SK-N-MC (cell line): ENCODE data around the gene FDX2.

Source experiments
- EZH2 ChIP-seq: fragments of 200-600 bp; sonication (generic); IDR thresholded peaks from one replicate; pipeline ENCODE4 v1.6.1; 2017; ENCODE audit warnings: antibody characterized with exemption
- FOXP2 ChIP-seq: optimal IDR thresholded peaks from 2 replicates; pipeline ENCODE3; 2011; ENCODE audit warnings: mild to moderate bottlenecking, moderate library complexity; ENCODE audit not compliant: insufficient read depth; ENCODE audit errors: extremely low read length, control extremely low read depth
- POLR2AphosphoS5 ChIP-seq: IDR thresholded peaks from 2 replicates; pipeline ENCODE4 v1.6.1; 2012; ENCODE audit warnings: mild to moderate bottlenecking, low read depth, low read length, borderline replicate concordance

DNA sequence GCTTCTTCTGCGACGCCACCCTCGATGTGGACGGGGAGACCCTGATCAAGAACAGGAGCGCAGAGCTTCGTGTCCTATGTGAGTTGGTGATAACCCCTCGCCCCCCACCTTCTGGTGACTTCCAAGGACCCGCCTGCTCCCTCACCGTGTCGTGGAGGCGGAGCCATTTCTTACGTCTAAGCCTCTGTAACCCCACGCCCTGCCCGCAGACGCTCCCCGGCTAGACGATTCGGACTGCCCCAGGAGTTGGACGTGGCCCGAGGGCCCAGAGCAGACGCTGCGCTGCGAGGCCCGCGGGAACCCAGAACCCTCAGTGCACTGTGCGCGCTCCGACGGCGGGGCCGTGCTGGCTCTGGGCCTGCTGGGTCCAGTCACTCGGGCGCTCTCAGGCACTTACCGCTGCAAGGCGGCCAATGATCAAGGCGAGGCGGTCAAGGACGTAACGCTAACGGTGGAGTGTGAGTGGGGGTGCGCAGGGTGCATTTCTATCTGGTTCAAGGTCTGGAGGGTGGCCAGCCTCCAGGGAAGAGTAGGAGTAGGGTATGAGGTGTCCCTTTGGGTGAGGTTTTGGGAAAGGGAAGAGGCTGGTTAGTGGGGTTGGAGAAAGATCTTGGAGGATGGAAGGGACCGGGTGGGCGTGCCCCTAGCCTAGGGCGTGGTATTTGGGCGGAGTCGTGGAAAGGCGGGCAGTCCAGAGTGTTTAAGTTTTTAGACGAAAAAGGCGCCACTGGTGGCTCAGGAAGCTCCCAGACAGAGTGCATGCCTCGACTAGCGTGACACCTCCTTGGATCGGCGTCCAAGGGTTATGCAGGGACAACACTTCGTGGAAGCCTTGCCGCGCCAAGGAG lies 22.8 kb downstream of the FDX2 start:
- TF ChIP-seq POLR2AphosphoS5 (no peak), EZH2 (no peak), FOXP2 (no peak)
